ENCODE results near the gene PRC1. TPM values are rescaled to one million over a fixed set of nuclear protein-coding genes. Genes with fewer than 3 reads are reported as not detected.

Gene PRC1
- polyA plus RNA-seq, 3 donors = 60.8 to 92.6 (median 92.0) TPM

- DNase-seq (ENCODE audit: extremely low read depth in 1 of 11, low read depth in 9 of 11, low spot score in 4 of 11) = no peak
These were observed 12.9 kb upstream of the PRC1 start for GRCh38 chr15:91007266-91007665.

GRCh38 chr15:91001209-91001608 lies 6.9 kb upstream of the PRC1 start:
- no peak for DNase-seq (ENCODE audit: extremely low read depth in 1 of 11, low read depth in 9 of 11, low spot score in 4 of 11)

GRCh38 chr15:90998737-90999136 lies 4.4 kb upstream of the PRC1 start:
- no peak for DNase-seq (ENCODE audit: extremely low read depth in 1 of 11, low read depth in 9 of 11, low spot score in 4 of 11)

GRCh38 chr15:90994059-90994416 lies 297 bp downstream of the PRC1 start:
- DNase-seq (ENCODE audit: extremely low read depth in 1 of 11, low read depth in 9 of 11, low spot score in 4 of 11) = peak in 1 of 11 donors; percentile 15

GRCh38 chr15:90991587-90992285 lies 2.6 kb downstream of the PRC1 start:
- DNase-seq (ENCODE audit: extremely low read depth in 1 of 11, low read depth in 9 of 11, low spot score in 4 of 11) = no peak

- DNase-seq (ENCODE audit: extremely low read depth in 1 of 11, low read depth in 9 of 11, low spot score in 4 of 11) = no peak
These were observed 3.9 kb downstream of the PRC1 start for GRCh38 chr15:90990446-90990845.

- no peak for DNase-seq (ENCODE audit: extremely low read depth in 1 of 11, low read depth in 9 of 11, low spot score in 4 of 11)
These were observed 5.1 kb downstream of the PRC1 start for GRCh38 chr15:90989040-90989768.

- no peak for DNase-seq (ENCODE audit: extremely low read depth in 1 of 11, low read depth in 9 of 11, low spot score in 4 of 11)
These were observed 6.0 kb downstream of the PRC1 start for GRCh38 chr15:90988296-90988695.

GRCh38 chr15:90987561-90988141 lies 6.7 kb downstream of the PRC1 start:
- DNase-seq (ENCODE audit: extremely low read depth in 1 of 11, low read depth in 9 of 11, low spot score in 4 of 11) = no peak

GRCh38 chr15:90986790-90987507 lies 7.4 kb downstream of the PRC1 start:
- DNase-seq (ENCODE audit: extremely low read depth in 1 of 11, low read depth in 9 of 11, low spot score in 4 of 11) = no peak

- no peak for DNase-seq (ENCODE audit: extremely low read depth in 1 of 11, low read depth in 9 of 11, low spot score in 4 of 11)
These were observed 12.2 kb downstream of the PRC1 start for GRCh38 chr15:90982135-90982534.

- no peak for DNase-seq (ENCODE audit: extremely low read depth in 1 of 11, low read depth in 9 of 11, low spot score in 4 of 11)
These were observed 12.7 kb downstream of the PRC1 start for GRCh38 chr15:90981681-90982080.

- no peak for DNase-seq (ENCODE audit: extremely low read depth in 1 of 11, low read depth in 9 of 11, low spot score in 4 of 11)
These were observed 14.8 kb downstream of the PRC1 start for GRCh38 chr15:90979582-90979981.

GRCh38 chr15:90974216-90974615 lies 20.1 kb downstream of the PRC1 start:
- DNase-seq (ENCODE audit: extremely low read depth in 1 of 11, low read depth in 9 of 11, low spot score in 4 of 11) = no peak

- no peak for DNase-seq (ENCODE audit: extremely low read depth in 1 of 11, low read depth in 9 of 11, low spot score in 4 of 11)
These were observed 22.2 kb downstream of the PRC1 start for GRCh38 chr15:90972133-90972532.

- no peak for DNase-seq (ENCODE audit: extremely low read depth in 1 of 11, low read depth in 9 of 11, low spot score in 4 of 11)
These were observed 24.1 kb downstream of the PRC1 start for GRCh38 chr15:90970274-90970673.

- no peak for DNase-seq (ENCODE audit: extremely low read depth in 1 of 11, low read depth in 9 of 11, low spot score in 4 of 11)
These were observed 25.9 kb downstream of the PRC1 start for GRCh38 chr15:90968434-90968833.

- DNase-seq (ENCODE audit: extremely low read depth in 1 of 11, low read depth in 9 of 11, low spot score in 4 of 11) = no peak
These were observed 27.1 kb downstream of the PRC1 start for GRCh38 chr15:90967206-90967605.

- DNase-seq (ENCODE audit: extremely low read depth in 1 of 11, low read depth in 9 of 11, low spot score in 4 of 11) = no peak
These were observed 28.1 kb downstream of the PRC1 start for GRCh38 chr15:90966262-90966661.

- DNase-seq (ENCODE audit: extremely low read depth in 1 of 11, low read depth in 9 of 11, low spot score in 4 of 11) = no peak
These were observed 32.3 kb downstream of the PRC1 start for GRCh38 chr15:90962021-90962420.
